HTERT RPE-1 (cell line): ENCODE results near the gene ABCD1.
"Not testable (repeated sequence)": the region's sequence is repeated elsewhere in the genome, so short reads cannot be mapped to it uniquely, and the experiment has no call there.

Experiments
- in situ Hi-C: fragments of 300-500 bp; cut with MboI; formaldehyde crosslinking; loops from 4 replicates; pipeline ENCODE4 v1.14.3; 2020; ENCODE audit warnings: low sequenced_read_pairs

ABCD1 gene

GRCh38 chrX:153724252-153725038 is at the start of gene ABCD1, which contains the start of gene BCAP31:
Gene ABCD1, plus strand, starts transcription at chrX:153724856. Its CDS starts 411 bp downstream, at chrX:153725267.
Gene BCAP31, minus strand, starts transcription at chrX:153724387. Its CDS starts 1,143 bp downstream, at chrX:153723244.
- in situ Hi-C loops = no loop called here

DNA sequence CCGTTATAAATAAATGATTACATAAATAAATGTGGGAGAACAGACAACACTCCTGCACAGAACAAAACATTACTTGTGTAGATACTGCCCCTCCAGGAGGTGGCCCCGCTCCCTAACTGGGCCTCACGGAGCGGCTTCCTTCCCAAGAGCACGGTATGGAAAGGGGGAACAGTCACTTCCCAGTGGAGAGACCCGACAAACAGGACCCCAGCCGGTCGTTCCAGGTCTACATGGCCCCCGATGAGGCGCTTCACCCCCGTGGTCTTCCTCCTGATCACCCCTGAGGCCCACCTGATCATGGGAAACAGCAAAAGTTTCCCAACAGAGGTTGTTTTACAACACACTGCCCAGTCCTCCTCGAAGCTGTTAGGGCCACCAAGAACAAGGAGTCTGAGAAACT is 43.5 kb upstream of the ABCD1 start:
- in situ Hi-C loops = no loop called here

DNA sequence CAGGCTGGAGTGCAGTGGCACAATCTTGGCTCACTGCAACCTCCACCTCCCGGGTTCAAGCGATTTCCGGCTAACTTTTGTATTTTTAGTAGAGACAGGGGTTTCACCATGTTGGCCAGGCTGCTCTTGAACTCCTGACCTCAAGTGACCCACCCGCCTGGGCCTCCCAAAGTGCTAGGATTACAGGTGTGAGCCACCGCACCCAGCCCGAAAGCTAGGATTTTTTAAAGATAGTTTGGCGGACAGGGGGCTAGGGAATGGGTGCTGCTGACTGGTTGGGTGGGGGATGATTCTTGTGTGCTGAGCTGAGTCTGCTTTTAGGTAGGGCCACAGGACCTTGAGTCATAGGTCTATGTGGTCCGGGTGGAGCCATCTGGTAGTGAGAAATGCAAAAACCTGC is 41.2 kb upstream of the ABCD1 start:
- in situ Hi-C loops = not testable (repeated sequence)

DNA sequence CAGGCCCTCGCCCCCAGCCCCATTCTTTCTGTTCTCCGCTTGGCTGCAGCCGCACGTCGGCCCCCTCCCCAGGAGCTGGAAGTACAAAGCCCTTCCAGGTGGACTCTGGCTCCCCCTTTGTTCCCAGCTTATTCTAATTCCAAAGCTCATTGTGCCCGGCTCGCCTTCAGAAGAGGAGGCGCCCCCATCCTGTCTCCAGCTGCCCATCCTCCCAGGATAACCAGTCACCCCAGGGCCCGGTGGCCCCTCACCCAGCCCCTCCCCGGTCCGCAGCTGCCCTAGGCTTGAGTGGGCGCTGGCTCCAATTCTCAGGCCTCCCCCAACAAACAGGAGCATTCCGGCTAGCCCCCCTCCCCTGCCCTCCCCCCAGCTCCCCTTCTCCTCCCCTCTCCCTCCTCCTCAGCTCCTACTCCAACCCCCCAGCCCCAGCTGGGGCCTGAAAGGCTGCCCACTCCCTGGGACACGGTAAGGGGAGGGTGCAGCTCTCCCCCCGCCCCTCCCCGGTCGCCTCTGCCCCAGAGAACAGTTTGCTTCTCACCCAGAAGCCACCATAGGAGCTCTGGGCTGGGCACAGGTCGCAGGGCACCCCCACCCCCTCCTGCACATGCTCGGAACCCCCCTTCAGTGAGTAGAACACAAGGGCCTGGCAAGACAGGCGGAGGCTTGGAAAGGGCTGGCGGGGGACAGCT is 40.0 kb upstream of the ABCD1 start:
- in situ Hi-C loops = no loop called here

GRCh38 chrX:153685156-153685536 is 39.5 kb upstream of the ABCD1 start:
- in situ Hi-C loops = no loop called here

DNA sequence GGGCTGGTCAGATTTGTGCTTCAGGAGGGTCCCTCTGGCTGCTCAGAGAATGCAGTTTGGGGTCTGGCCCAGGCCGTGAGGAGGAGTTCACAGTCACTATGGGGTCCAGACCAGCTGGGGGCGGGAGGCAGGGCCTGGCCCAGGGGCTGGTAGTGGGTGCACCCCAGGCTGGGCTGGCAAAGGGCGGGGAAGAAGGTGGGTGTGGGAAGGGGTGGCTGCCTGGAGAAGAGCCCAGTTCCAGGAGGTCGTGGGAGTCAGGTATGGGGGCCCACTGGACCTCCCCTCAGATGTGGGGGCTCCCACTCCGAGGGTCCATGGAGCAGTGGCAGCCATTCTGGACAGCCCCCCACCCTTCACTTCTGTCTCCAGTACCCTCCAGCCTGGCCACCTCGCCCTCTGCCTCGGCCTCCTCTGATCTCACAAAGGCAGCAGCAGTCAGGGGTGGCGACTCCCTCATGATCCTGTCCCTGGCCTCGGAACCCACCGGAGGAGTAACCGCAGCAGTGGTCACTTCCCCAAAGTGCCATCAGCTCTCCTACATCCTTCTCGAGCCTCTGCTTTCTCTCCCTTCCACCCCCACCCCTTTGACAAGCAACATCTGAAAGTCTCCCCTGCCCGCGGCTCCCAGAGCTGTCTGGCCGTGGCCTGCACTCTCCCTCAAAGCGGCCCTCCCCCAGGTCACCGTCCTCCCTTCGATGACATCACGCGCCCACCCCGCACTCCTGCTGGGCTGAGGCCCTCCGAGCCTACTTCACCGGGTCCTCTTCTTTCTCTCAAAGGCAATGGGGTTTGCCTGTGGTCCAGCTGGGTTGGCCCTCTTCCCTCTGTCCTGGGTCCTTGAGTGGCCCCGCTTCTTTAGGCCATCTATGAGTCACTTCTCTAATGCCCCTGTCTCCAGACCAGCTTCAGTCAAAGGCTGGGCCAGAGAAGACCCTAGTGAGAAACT is 38.6 kb upstream of the ABCD1 start:
- in situ Hi-C loops = no loop called here

DNA sequence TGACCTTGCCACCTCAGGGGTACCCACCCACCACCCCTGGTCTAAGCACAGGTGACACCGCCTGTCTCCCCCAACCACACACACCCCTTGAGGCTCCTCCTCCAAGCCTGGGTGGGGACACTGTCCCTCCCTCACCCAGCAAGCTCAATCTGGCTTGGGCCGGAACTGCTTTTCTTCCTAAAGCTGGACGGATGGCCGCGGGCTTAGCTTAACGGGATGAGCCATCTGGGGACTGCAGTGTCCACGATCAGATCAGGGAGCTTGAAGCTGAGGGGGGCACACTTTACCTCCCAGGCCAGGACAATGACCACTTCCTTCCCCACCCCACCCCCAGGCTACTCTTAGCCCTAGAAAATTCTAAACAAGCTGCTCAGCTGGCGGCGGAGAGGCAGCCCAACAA is 37.9 kb upstream of the ABCD1 start:
- in situ Hi-C loops = no loop called here

DNA sequence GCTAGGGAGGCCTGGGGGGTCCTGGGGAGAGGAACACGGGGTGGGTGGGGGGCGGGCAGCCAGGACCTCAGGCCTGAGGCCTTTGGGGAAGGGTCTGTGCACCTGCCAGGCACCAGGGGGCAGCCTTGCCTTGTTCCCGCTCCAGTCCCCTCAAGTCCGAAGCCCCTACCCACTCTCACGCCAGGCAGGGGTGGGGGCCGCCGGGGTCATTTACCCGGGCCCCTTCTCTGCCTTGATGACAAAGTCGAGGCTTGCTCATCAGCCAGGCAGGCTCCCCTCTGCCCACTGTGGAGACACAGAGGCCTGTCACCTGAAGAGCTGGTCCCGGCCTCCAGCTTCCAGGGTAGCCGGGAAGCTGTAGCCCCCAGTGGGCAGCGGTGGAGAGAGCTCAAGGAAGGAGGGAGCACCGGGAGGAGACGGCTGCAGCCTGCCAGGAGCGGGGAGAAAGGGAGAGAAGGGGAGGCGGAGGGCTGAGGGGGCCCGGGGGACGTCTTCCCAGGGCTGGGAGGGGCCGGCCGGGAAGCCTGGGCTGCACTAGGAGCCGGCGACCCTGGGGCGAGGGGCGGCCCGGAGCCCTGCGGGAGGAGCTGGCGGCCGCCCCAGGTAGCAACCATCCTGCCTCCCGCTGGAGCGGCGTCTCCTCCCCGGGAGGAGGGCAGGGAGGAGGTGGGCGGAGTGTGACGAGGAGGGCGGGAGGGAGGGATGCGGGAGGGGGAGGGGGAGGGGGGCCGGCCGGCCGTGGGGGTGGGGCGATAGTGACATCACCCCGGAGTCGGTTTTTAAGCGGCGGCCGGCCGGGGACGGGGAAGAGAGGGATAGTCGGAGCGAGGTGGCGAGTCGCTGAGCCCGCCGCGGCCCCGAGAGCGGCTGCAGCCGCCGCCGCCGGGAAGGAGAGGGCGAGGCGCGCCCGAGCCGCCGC is 37.3 kb upstream of the ABCD1 start, which contains the start of gene SLC6A8:
Gene SLC6A8 (plus strand): TSS at position 806 of the 919 bp plus-strand sequence. CDS start 649 bp downstream, outside the sequence.
- in situ Hi-C loops = no loop called here

- in situ Hi-C loops = no loop called here
Observed at GRCh38 chrX:153688071-153688470, 36.6 kb upstream of the ABCD1 start.

DNA sequence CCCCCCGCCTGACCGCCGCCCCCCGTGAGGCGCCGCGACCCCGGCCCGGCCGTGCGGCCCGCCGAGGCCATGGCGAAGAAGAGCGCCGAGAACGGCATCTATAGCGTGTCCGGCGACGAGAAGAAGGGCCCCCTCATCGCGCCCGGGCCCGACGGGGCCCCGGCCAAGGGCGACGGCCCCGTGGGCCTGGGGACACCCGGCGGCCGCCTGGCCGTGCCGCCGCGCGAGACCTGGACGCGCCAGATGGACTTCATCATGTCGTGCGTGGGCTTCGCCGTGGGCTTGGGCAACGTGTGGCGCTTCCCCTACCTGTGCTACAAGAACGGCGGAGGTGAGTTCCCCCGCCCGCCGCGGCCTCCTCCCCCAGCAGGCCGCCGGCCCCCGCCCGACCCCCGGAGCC is 36.1 kb upstream of the ABCD1 start:
- in situ Hi-C loops = no loop called here

DNA sequence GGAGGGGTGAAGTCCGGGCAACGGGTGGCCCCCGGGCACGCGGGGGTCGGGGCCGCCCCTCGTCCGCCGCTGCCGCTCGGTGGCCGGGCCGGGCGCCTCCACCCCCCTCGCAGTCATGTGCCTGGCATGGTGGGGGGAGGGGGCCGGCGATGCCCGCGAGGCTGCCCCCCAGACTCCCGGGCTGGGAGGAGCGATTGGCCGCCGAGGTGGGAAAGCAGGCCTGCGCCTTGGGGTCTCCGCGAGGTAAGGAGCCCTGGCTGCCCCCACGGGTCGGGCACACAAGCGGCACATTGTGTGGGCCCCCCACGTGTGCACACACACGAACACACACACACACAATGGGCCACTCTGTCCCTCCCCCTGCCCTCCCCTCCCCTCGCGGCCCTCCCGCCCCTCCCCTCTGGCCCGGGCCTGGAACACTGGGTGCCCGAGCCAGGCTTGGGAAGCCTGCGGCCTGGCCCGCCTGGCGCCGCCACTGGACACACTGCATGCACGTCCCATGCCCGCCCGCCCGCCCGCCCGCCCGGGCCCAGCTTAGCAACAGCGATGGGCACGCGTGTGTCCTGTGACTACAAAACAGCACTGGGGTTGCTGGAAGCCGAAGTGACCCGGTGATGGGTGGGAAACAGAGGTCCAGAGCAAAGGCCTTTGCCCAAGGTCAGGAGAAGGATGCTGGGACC is 35.6 kb upstream of the ABCD1 start:
- in situ Hi-C loops = no loop called here

DNA sequence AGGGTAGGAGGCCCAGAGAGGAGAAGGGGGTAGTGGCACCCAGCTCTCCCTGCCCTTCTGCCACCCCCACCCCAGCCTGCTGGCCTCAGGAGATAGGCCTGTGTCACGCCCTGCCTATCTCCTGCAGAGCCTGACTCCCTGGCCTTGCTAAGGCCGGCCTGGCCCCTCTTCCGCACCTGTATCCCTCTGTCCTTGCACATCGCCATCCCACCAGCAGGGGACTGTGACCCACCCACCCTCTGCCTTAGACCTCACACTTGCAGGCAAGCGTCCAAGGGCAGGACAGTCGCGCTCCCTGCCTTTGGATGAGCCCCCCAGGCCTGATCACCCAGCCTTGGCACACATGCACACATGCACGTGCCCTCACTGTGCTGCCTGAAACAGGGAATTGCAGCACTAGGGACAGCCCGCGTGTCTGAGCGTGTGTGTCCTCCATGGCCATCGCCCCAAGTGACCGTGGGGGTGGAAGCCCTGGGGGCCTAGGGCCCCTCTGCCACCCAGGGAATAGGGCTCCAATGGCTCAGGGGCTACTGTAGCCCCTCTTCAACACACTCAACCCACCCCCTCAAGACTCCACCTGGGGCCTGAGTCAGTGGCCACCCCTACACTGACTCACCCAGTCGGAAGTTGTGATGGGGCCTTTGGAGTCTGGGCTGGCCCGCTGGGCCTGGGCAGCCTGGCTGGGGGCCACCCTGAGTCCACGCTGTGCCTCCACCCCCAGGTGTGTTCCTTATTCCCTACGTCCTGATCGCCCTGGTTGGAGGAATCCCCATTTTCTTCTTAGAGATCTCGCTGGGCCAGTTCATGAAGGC is 34.8 kb upstream of the ABCD1 start:
- in situ Hi-C loops = no loop called here

DNA sequence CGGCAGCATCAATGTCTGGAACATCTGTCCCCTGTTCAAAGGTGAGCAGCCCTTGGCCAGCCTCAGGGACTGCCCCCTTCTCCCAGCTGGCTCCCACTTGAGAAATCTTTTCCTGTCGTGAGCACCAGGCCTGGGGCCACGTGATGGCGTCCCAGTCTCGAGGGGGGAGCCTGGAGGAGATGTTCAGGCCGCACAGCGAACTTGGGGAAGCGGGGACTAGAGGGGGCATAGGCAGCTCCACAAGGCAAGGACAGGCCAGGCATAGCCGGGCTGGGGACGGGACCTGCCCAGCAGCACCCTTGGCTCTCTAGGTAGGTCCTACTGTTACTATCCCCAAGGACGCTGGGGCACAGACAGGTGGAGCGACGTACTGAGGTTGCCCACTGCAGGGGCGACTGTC is 34.2 kb upstream of the ABCD1 start:
- in situ Hi-C loops = no loop called here

DNA sequence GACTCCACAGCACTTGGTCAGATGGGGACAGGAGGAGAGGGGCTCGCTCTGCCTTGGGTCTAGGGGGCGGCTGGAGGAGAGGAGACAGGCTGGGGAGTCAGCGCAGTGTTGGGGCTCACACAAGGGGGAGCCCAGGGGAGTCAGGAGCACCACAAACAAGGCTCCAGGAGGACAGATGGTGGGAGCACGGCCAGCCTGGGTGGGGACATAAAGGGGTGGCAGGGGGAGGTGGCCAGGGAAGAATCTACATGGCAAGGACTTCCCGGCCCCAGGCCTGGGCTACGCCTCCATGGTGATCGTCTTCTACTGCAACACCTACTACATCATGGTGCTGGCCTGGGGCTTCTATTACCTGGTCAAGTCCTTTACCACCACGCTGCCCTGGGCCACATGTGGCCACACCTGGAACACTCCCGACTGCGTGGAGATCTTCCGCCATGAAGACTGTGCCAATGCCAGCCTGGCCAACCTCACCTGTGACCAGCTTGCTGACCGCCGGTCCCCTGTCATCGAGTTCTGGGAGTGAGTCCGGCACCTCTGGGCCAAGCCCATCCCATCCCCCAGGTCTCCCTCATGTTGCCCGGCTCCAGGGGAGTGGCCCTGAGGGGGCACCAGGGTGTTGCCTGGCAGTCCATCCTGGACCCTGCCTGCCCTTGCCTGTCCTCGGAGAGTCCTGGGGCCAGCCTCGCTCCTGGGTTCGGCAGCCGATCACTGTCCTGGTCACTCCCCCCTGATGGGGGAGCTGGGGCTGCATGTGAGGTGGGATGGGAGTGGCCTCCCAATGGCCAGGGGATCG is 33.4 kb upstream of the ABCD1 start:
- in situ Hi-C loops = not testable (repeated sequence)

DNA sequence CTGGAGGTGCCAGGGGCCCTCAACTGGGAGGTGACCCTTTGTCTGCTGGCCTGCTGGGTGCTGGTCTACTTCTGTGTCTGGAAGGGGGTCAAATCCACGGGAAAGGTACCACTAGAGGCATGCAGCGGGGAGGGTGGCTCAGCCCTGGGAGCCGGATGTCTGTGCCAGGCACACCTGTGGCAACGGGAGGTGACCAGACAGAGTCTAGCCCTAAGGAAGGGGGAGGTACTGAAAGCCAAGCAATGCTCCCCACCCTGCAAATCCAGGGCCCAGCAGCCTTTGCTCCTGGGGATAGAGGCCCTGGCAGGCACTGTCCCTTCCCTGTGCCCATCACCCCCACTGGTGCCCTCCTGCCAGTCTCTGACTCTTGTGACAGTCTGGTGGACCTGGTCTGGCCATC is 32.7 kb upstream of the ABCD1 start:
- in situ Hi-C loops = no loop called here

- in situ Hi-C loops = no loop called here
Observed at GRCh38 chrX:153692611-153693156, 32.0 kb upstream of the ABCD1 start.

GRCh38 chrX:153693216-153694086 is 31.2 kb upstream of the ABCD1 start:
- in situ Hi-C loops = no loop called here
